Left lung (tissue), 10 donors: ENCODE results near the gene CRTC3. TPM values are rescaled to one million over a fixed set of nuclear protein-coding genes. Genes with fewer than 3 reads are reported as not detected.

Experiments
- ATAC-seq: fragments of 200-7000 bp; cut with Tn5 transposase; one replicate; pipeline ENCODE4 v1.9.1; 2020; ENCODE audit warnings: moderate library complexity
- DNase-seq, 4 donors: peaks; one replicate each; pipeline ENCODE4 v3.0.0-alpha.2; 2013 to 2020
- H3K27ac ChIP-seq, 2 donors: fragments of 200-600 bp; sonication (generic) in 1 of 2; one replicate each; pipeline versions ENCODE4 v1.5.0 to v1.8.0; 2020 to 2021
- H3K27me3 ChIP-seq, 2 donors: fragments of 200-600 bp; sonication (generic) in 1 of 2; one replicate each; pipeline versions ENCODE4 v1.5.0 to v1.8.0; 2020 to 2021
- H3K36me3 ChIP-seq, 2 donors: fragments of 200-600 bp; sonication (generic) in 1 of 2; one replicate each; pipeline versions ENCODE4 v1.5.0 to v1.8.0; 2020 to 2021
- H3K4me1 ChIP-seq, 2 donors: fragments of 200-600 bp; one replicate each; pipeline ENCODE4 v1.8.0; 2021
- H3K4me3 ChIP-seq, 2 donors: fragments of 200-600 bp; sonication (generic) in 1 of 2; one replicate each; pipeline versions ENCODE4 v1.5.0 to v1.8.0; 2020 to 2021; ENCODE audit warnings: mild to moderate bottlenecking in 1 of 2
- H3K9me3 ChIP-seq, 2 donors: fragments of 200-600 bp; sonication (generic) in 1 of 2; one replicate each; pipeline versions ENCODE4 v1.5.0 to v1.8.0; 2020 to 2021
- CTCF ChIP-seq, 2 donors: fragments of 200-600 bp; sonication (generic) in 1 of 2; IDR thresholded peaks; one replicate each; pipeline versions ENCODE4 v1.5.0 to v1.8.0; 2021; ENCODE audit warnings: antibody characterized with exemption in 2 of 2
- intact Hi-C, 2 donors: fragments of 100-400 bp; cut with DNase I; formaldehyde crosslinking; loops; one replicate each; pipeline versions ENCODE4 v1.11.2 to v1.14.2; 2022
- polyA plus RNA-seq, 6 donors: library from polyadenylated mRNA; unstranded; fragments of 120-200 nt; gene quantifications; one replicate each; pipeline ENCODE4 v1.2.1, GENCODE V29; 2013; ENCODE audit not compliant: insufficient read length in 6 of 6
- total RNA-seq, 2 donors: library from RNA; stranded (reverse); fragmentation: NEBNext Ultra II Directional; extraction: Animal tissue kit (Norgen Biotek cat#: 25700); gene quantifications; one replicate each; pipeline ENCODE4 v1.2.1, GENCODE V29; 2021
- donor health status: DM: no; HTN: yes; CAD: no.
- donor health status: DM: no; HTN: no; CAD: no.

Gene CRTC3
- total and polyA plus RNA-seq, 8 donors, result 33.0 to 45.2 (median 37.5) TPM

- Histone ChIP-seq H3K4me3 (no peak overlapping the region), H3K4me1 (peaks cover 0 to 2% of the 10 kb centered on the region in 2 donors), H3K27me3 (no peaks in the 10 kb centered on the region), H3K36me3 (peaks cover 0 to 11% of the 10 kb centered on the region in 2 donors), H3K27ac (no peak overlapping the region), H3K9me3 (no peaks in the 10 kb centered on the region)
- intact Hi-C loops, result no loop called here
- DNase-seq (no peak), ATAC-seq (no peak)
- no peak for TF ChIP-seq CTCF (IDR thresholded peaks at IDR 0.05)
Measured at GRCh38 chr15:90545095-90545494, 15.4 kb downstream of the CRTC3 start.

GRCh38 chr15:90547540-90547939, 17.8 kb downstream of the CRTC3 start:
- no peak for TF ChIP-seq CTCF (IDR thresholded peaks at IDR 0.05)
- H3K27ac ChIP-seq, result no peak overlapping the region
- intact Hi-C loops, result no loop called here
- H3K4me3 ChIP-seq, result no peak overlapping the region
- no peaks in the 10 kb centered on the region for H3K9me3 ChIP-seq
- H3K27me3 ChIP-seq, result no peaks in the 10 kb centered on the region
- no peak for DNase-seq
- H3K36me3 ChIP-seq, result no peaks in the 10 kb centered on the region
- peak; percentile 27 for ATAC-seq
- H3K4me1 ChIP-seq, result peaks cover 0 to 17% of the 10 kb centered on the region in 2 donors

- intact Hi-C loops, result no loop called here
- DNase-seq (no peak), ATAC-seq (no peak)
- no peak for TF ChIP-seq CTCF (IDR thresholded peaks at IDR 0.05)
- no peaks in the 10 kb centered on the region for H3K9me3 ChIP-seq
- peaks cover 3 to 37% of the 10 kb centered on the region in 2 donors for H3K4me1 ChIP-seq
- H3K27me3 ChIP-seq, result no peaks in the 10 kb centered on the region
- H3K27ac ChIP-seq, result peak overlapping the region in 1 of 2 donors; percentile 53
- H3K4me3 ChIP-seq, result no peak overlapping the region
- no peaks in the 10 kb centered on the region for H3K36me3 ChIP-seq
Measured at GRCh38 chr15:90550919-90551318, 21.2 kb downstream of the CRTC3 start.

- DNase-seq (no peak), ATAC-seq (peak; percentile 48)
- intact Hi-C loops, result no loop called here
- TF ChIP-seq CTCF (IDR thresholded peaks at IDR 0.05), result no peak
- no peaks in the 10 kb centered on the region for H3K36me3 ChIP-seq
- H3K27me3 ChIP-seq, result no peaks in the 10 kb centered on the region
- H3K4me3 ChIP-seq, result no peak overlapping the region
- no peaks in the 10 kb centered on the region for H3K9me3 ChIP-seq
- H3K27ac ChIP-seq, result peak overlapping the region; percentile 55 to 73
- H3K4me1 ChIP-seq, result peaks cover 4 to 41% of the 10 kb centered on the region in 2 donors
Measured at GRCh38 chr15:90552162-90552928, 22.6 kb downstream of the CRTC3 start.

GRCh38 chr15:90552929-90553211, 23.1 kb downstream of the CRTC3 start:
- Histone ChIP-seq H3K27ac (peak overlapping the region; percentile 55 to 73), H3K36me3 (no peaks in the 10 kb centered on the region), H3K9me3 (no peaks in the 10 kb centered on the region), H3K4me3 (no peak overlapping the region), H3K4me1 (peaks cover 9 to 47% of the 10 kb centered on the region in 2 donors), H3K27me3 (no peaks in the 10 kb centered on the region)
- no peak for ATAC-seq
- no peak for TF ChIP-seq CTCF (IDR thresholded peaks at IDR 0.05)
- no peak for DNase-seq
- intact Hi-C loops, result no loop called here
